ENCODE data around the gene ZNF786.

- TF ChIP-seq CTCF (IDR thresholded peaks at IDR 0.05 in 4 of 5, conservative IDR thresholded peaks at IDR 0.05 in 1 of 5) (no peak), POLR2A (IDR thresholded peaks at IDR 0.05) (no peak)
These were observed 8.5 kb upstream of the ZNF786 start for GRCh38 chr7:149099058-149099457.
